ENCODE results near the gene TBC1D8. TPM values are rescaled to one million over a fixed set of nuclear protein-coding genes. Genes with fewer than 3 reads are reported as not detected.

The TBC1D8 gene
- total and polyA plus RNA-seq, 3 donors from 2014 or later, result 62.2 to 125 (median 90.1) TPM

GRCh38 chr2:101047774-101048173, 103.4 kb downstream of the TBC1D8 start:
- Histone ChIP-seq H3K4me1 (no peaks in the 10 kb centered on the region), H3K27ac (no peak overlapping the region), H3K36me3 (ENCODE audit: low read depth, missing control alignments) (no peaks in the 10 kb centered on the region), H3K9me3 (no peaks in the 10 kb centered on the region), H3K4me3 (no peak overlapping the region), H3K27me3 (no peaks in the 10 kb centered on the region)
- peak; percentile 42 for DNase-seq
- WGBS, 2 donors, result 10 to 36% methylated on average over 6 of the region's 6 CpGs
- intact Hi-C loops (cut with DNase I; ENCODE audit: low total_unique reads), result no loop called here
- TF ChIP-seq CTCF (IDR thresholded peaks at IDR 0.05), result no peak
- no peak for TF ChIP-seq POLR2A (IDR thresholded peaks at IDR 0.05)

- Histone ChIP-seq H3K36me3 (ENCODE audit: low read depth, missing control alignments) (no peaks in the 10 kb centered on the region), H3K27me3 (no peaks in the 10 kb centered on the region), H3K9me3 (no peaks in the 10 kb centered on the region), H3K27ac (no peak overlapping the region), H3K4me3 (no peak overlapping the region), H3K4me1 (no peaks in the 10 kb centered on the region)
- WGBS, 2 donors, result 72 to 82% methylated on average over 9 to 12 of the region's 12 CpGs
- TF ChIP-seq POLR2A (IDR thresholded peaks at IDR 0.05) (no peak), CTCF (IDR thresholded peaks at IDR 0.05) (no peak)
- DNase-seq, result no peak
- intact Hi-C loops (cut with DNase I; ENCODE audit: low total_unique reads), result no loop called here
Measured at GRCh38 chr2:101047075-101047766, 104.0 kb downstream of the TBC1D8 start.

GRCh38 chr2:101045330-101045729, 105.9 kb downstream of the TBC1D8 start:
- WGBS, 2 donors, result 97 to 100% methylated on average over 2 to 10 of the region's 10 CpGs
- no peaks in the 10 kb centered on the region for H3K27me3 ChIP-seq
- no peaks in the 10 kb centered on the region for H3K4me1 ChIP-seq
- TF ChIP-seq POLR2A (IDR thresholded peaks at IDR 0.05), result no peak
- TF ChIP-seq CTCF (IDR thresholded peaks at IDR 0.05), result no peak
- no peak for DNase-seq
- H3K36me3 ChIP-seq (ENCODE audit: low read depth, missing control alignments), result no peaks in the 10 kb centered on the region
- no peaks in the 10 kb centered on the region for H3K9me3 ChIP-seq
- H3K4me3 ChIP-seq, result no peak overlapping the region
- H3K27ac ChIP-seq, result no peak overlapping the region
- intact Hi-C loops (cut with DNase I; ENCODE audit: low total_unique reads), result no loop called here

- no peaks in the 10 kb centered on the region for H3K27me3 ChIP-seq
- no peak for TF ChIP-seq POLR2A (IDR thresholded peaks at IDR 0.05)
- no peak for TF ChIP-seq CTCF (IDR thresholded peaks at IDR 0.05)
- H3K4me1 ChIP-seq, result no peaks in the 10 kb centered on the region
- H3K36me3 ChIP-seq (ENCODE audit: low read depth, missing control alignments), result no peaks in the 10 kb centered on the region
- DNase-seq, result no peak
- no peak overlapping the region for H3K4me3 ChIP-seq
- 90% methylated on average over 4 of the region's 4 CpGs for WGBS, 2 donors
- no peak overlapping the region for H3K27ac ChIP-seq
- H3K9me3 ChIP-seq, result no peaks in the 10 kb centered on the region
- intact Hi-C loops (cut with DNase I; ENCODE audit: low total_unique reads), result no loop called here
Measured at GRCh38 chr2:101041413-101041812, 109.8 kb downstream of the TBC1D8 start.

GRCh38 chr2:101040761-101041160, 110.4 kb downstream of the TBC1D8 start:
- 93% methylated on average over 6 of the region's 6 CpGs for WGBS, 2 donors
- intact Hi-C loops (cut with DNase I; ENCODE audit: low total_unique reads), result no loop called here
- no peak for DNase-seq
- no peaks in the 10 kb centered on the region for H3K36me3 ChIP-seq (ENCODE audit: low read depth, missing control alignments)
- no peak overlapping the region for H3K4me3 ChIP-seq
- H3K27me3 ChIP-seq, result no peaks in the 10 kb centered on the region
- no peaks in the 10 kb centered on the region for H3K4me1 ChIP-seq
- H3K27ac ChIP-seq, result no peak overlapping the region
- H3K9me3 ChIP-seq, result no peaks in the 10 kb centered on the region
- no peak for TF ChIP-seq POLR2A (IDR thresholded peaks at IDR 0.05)
- no peak for TF ChIP-seq CTCF (IDR thresholded peaks at IDR 0.05)

Data from testis (tissue), 3 donors.